NCI-H82 treated with DMSO at 0.1 percent for 48 hours (cell line): Measurements from ENCODE around the gene CD164.
"Not testable (repeated sequence)": the region's sequence is repeated elsewhere in the genome, so short reads cannot be mapped to it uniquely, and the experiment has no call there.

Experiments
- DNase-seq: peaks from one replicate; lab custom pipeline; 2025; ENCODE audit not compliant: unreplicated experiment; lab: John Stamatoyannopoulos, UW

The CD164 gene

GRCh38 chr6:109377717-109378116, 4.5 kb downstream of the CD164 start:
- no peak for DNase-seq

- DNase-seq = no peak
Measured at GRCh38 chr6:109374326-109374892, 7.9 kb downstream of the CD164 start.

- DNase-seq = no peak
Measured at GRCh38 chr6:109373762-109374161, 8.5 kb downstream of the CD164 start.

- no peak for DNase-seq
Measured at GRCh38 chr6:109373331-109373730, 8.9 kb downstream of the CD164 start.

- DNase-seq = no peak
Measured at GRCh38 chr6:109372130-109372529, 10.1 kb downstream of the CD164 start.

GRCh38 chr6:109370792-109371191, 11.5 kb downstream of the CD164 start:
- no peak for DNase-seq

GRCh38 chr6:109370336-109370735, 11.9 kb downstream of the CD164 start:
- no peak for DNase-seq

GRCh38 chr6:109369728-109370127, 12.5 kb downstream of the CD164 start:
- DNase-seq = no peak

GRCh38 chr6:109364382-109365078, 17.7 kb downstream of the CD164 start:
- not testable (repeated sequence) for DNase-seq

- no peak for DNase-seq
Measured at GRCh38 chr6:109363753-109364152, 18.5 kb downstream of the CD164 start.

GRCh38 chr6:109362102-109362884, 20.0 kb downstream of the CD164 start:
- DNase-seq = no peak

- no peak for DNase-seq
Measured at GRCh38 chr6:109360791-109361190, 21.5 kb downstream of the CD164 start.

- DNase-seq = no peak
Measured at GRCh38 chr6:109360281-109360680, 22.0 kb downstream of the CD164 start.

- DNase-seq = no peak
Measured at GRCh38 chr6:109359248-109359647, 23.0 kb downstream of the CD164 start.

GRCh38 chr6:109358204-109358603, 24.1 kb downstream of the CD164 start:
- no peak for DNase-seq

GRCh38 chr6:109356237-109356636, 26.0 kb downstream of the CD164 start:
- DNase-seq = no peak

- no peak for DNase-seq
Measured at GRCh38 chr6:109351231-109352130, 30.8 kb downstream of the CD164 start.

GRCh38 chr6:109349419-109349987, 32.8 kb downstream of the CD164 start:
- no peak for DNase-seq

- DNase-seq = no peak
Measured at GRCh38 chr6:109348226-109348625, 34.0 kb downstream of the CD164 start.

- DNase-seq = no peak
Measured at GRCh38 chr6:109347779-109348178, 34.5 kb downstream of the CD164 start.

GRCh38 chr6:109345986-109346385, 36.3 kb downstream of the CD164 start:
- no peak for DNase-seq
